HG03039 (cell line): ENCODE data around the gene CAPN5.

Experiments
- ATAC-seq: cut with Tn5 transposase; IDR thresholded peaks from one replicate; pipeline ENCODE4 v1.9.1; 2021; ENCODE audit warnings: mild to moderate bottlenecking, moderate library complexity; ENCODE audit not compliant: unreplicated experiment

CAPN5 gene

GRCh38 chr11:77146261-77147035 is 79.7 kb downstream of the CAPN5 start:
- ATAC-seq, result no peak

- no peak for ATAC-seq
Measured at GRCh38 chr11:77147036-77147315, 80.2 kb downstream of the CAPN5 start.

GRCh38 chr11:77147668-77148321 is 81.0 kb downstream of the CAPN5 start:
- ATAC-seq, result no peak

GRCh38 chr11:77148963-77149715 is 82.4 kb downstream of the CAPN5 start:
- no peak for ATAC-seq

- no peak for ATAC-seq
Measured at GRCh38 chr11:77149716-77150392, 83.1 kb downstream of the CAPN5 start.

- no peak for ATAC-seq
Measured at GRCh38 chr11:77150836-77151235, 84.1 kb downstream of the CAPN5 start.

GRCh38 chr11:77151804-77152509 is 85.2 kb downstream of the CAPN5 start:
- no peak for ATAC-seq

- no peak for ATAC-seq
Measured at GRCh38 chr11:77152846-77153245, 86.1 kb downstream of the CAPN5 start.

GRCh38 chr11:77153276-77154185 is 86.8 kb downstream of the CAPN5 start:
- no peak for ATAC-seq

- no peak for ATAC-seq
Measured at GRCh38 chr11:77154381-77155081, 87.8 kb downstream of the CAPN5 start.

- no peak for ATAC-seq
Measured at GRCh38 chr11:77155082-77155475, 88.3 kb downstream of the CAPN5 start.

GRCh38 chr11:77155556-77156130 is 88.9 kb downstream of the CAPN5 start:
- no peak for ATAC-seq

- ATAC-seq, result no peak
Measured at GRCh38 chr11:77156396-77157195, 89.8 kb downstream of the CAPN5 start.

- ATAC-seq, result no peak
Measured at GRCh38 chr11:77158041-77158695, 91.4 kb downstream of the CAPN5 start.

GRCh38 chr11:77159219-77159936 is 92.6 kb downstream of the CAPN5 start:
- no peak for ATAC-seq

- no peak for ATAC-seq
Measured at GRCh38 chr11:77159937-77160495, 93.2 kb downstream of the CAPN5 start.

GRCh38 chr11:77163271-77163670 is 96.5 kb downstream of the CAPN5 start:
- no peak for ATAC-seq
